Neural cell (in vitro differentiated cells): ENCODE data around the gene MARCHF7. TPM values are rescaled to one million over a fixed set of nuclear protein-coding genes. Genes with fewer than 3 reads are reported as not detected.

Source experiments
- H2AFZ ChIP-seq: fragments of 200-600, 300-800 bp; sonication (generic), shearing (Covaris generic); 2 replicates; pipeline ENCODE4 v1.6.0; 2014; ENCODE audit warnings: low read depth, mild to moderate bottlenecking, antibody characterized with exemption, low read length, moderate library complexity
- H3F3A ChIP-seq: fragments of 200-600 bp; shearing (Covaris generic); 2 replicates; pipeline ENCODE4 v1.6.1; 2016; ENCODE audit warnings: mild to moderate bottlenecking, moderate library complexity, mixed read lengths, antibody characterized with exemption, low read length; ENCODE audit not compliant: insufficient read depth, poor library complexity, severe bottlenecking
- H3K27ac ChIP-seq: fragments of 200-600, 300-800 bp; sonication (generic), shearing (Covaris generic); 2 replicates; pipeline ENCODE4 v1.5.1; 2014; ENCODE audit warnings: mild to moderate bottlenecking, low read length, moderate library complexity
- H3K27me3 ChIP-seq: fragments of 300-800, 200-600 bp; sonication (generic), shearing (Covaris generic); 2 replicates; pipeline ENCODE4 v1.6.0; 2014; ENCODE audit warnings: mild to moderate bottlenecking, low read depth, low read length, moderate library complexity; ENCODE audit not compliant: insufficient read depth
- H3K36me3 ChIP-seq: fragments of 300-800, 200-600 bp; sonication (generic), shearing (Covaris generic); 2 replicates; pipeline ENCODE4 v1.5.1; 2014; ENCODE audit warnings: mild to moderate bottlenecking, antibody characterized with exemption, low read length, moderate library complexity; ENCODE audit not compliant: insufficient read depth
- H3K4me2 ChIP-seq: fragments of 300-800, 200-600 bp; sonication (generic), shearing (Covaris generic); 2 replicates; pipeline ENCODE4 v1.6.0; 2014; ENCODE audit warnings: mild to moderate bottlenecking, low read length
- H3K4me3 ChIP-seq: fragments of 300-800, 200-600 bp; sonication (generic), shearing (Covaris generic); 2 replicates; pipeline ENCODE4 v1.5.1; 2014; ENCODE audit warnings: mild to moderate bottlenecking, low read length, moderate library complexity
- H3K79me2 ChIP-seq: fragments of 200-600 bp; shearing (Covaris generic); replicated peaks from 2 replicates; pipeline ENCODE4 v1.6.0; 2014; ENCODE audit warnings: mild to moderate bottlenecking, low read length, moderate library complexity; ENCODE audit not compliant: insufficient read depth
- H3K9ac ChIP-seq: fragments of 300-800, 200-600 bp; sonication (generic), shearing (Covaris generic); 2 replicates; pipeline ENCODE4 v1.6.1; 2016; ENCODE audit warnings: mild to moderate bottlenecking, low read length, mixed read lengths
- H3K9me2 ChIP-seq: fragments of 200-600 bp; shearing (Covaris generic); 2 replicates; pipeline ENCODE4 v1.6.1; 2016; ENCODE audit warnings: mild to moderate bottlenecking, low read length, mixed read lengths; ENCODE audit not compliant: insufficient read depth
- H3K9me3 ChIP-seq: fragments of 200-600, 300-800 bp; sonication (generic), shearing (Covaris generic); 2 replicates; pipeline ENCODE4 v1.6.1; 2016; ENCODE audit warnings: mild to moderate bottlenecking, mixed run types, low read length, moderate library complexity, mixed read lengths
- H4K20me1 ChIP-seq: fragments of 200-600 bp; shearing (Covaris generic); 2 replicates; pipeline ENCODE4 v1.6.1; 2016; ENCODE audit warnings: mild to moderate bottlenecking, mixed run types; ENCODE audit not compliant: insufficient read depth
- CTCF ChIP-seq: fragments of 450-650 bp; IDR thresholded peaks from 2 replicates; pipeline ENCODE4 v1.5.1; 2014; ENCODE audit warnings: antibody characterized with exemption, mild to moderate bottlenecking, moderate library complexity; ENCODE audit not compliant: poor library complexity, severe bottlenecking
- EP300 ChIP-seq: fragments of 450-650 bp; conservative IDR thresholded peaks from 2 replicates; pipeline ENCODE4 v1.6.1; 2014; ENCODE audit warnings: antibody characterized with exemption, mild to moderate bottlenecking, moderate library complexity; ENCODE audit not compliant: poor library complexity, severe bottlenecking
- EZH2 ChIP-seq: fragments of 200-600, 300-800 bp; shearing (Covaris generic), sonication (generic); IDR thresholded peaks from 2 replicates; pipeline ENCODE4 v1.6.1; 2014; ENCODE audit warnings: antibody characterized with exemption, low read length, borderline replicate concordance, mild to moderate bottlenecking; ENCODE audit not compliant: insufficient read depth, poor library complexity, severe bottlenecking
- MXI1 ChIP-seq: fragments of 450-650 bp; conservative IDR thresholded peaks from 2 replicates; pipeline ENCODE4 v1.6.1; 2014; ENCODE audit warnings: antibody characterized with exemption, mild to moderate bottlenecking; ENCODE audit not compliant: poor library complexity, severe bottlenecking
- POLR2AphosphoS5 ChIP-seq: IDR thresholded peaks from 2 replicates; pipeline ENCODE4 v1.6.1; 2012
- RAD21 ChIP-seq: fragments of 450-650 bp; conservative IDR thresholded peaks from 2 replicates; pipeline ENCODE4 v1.6.1; 2014; ENCODE audit warnings: antibody characterized with exemption, mild to moderate bottlenecking, moderate library complexity
- SMC3 ChIP-seq: fragments of 450-650 bp; conservative IDR thresholded peaks from 2 replicates; pipeline ENCODE4 v1.6.1; 2014; ENCODE audit warnings: antibody characterized with exemption, mild to moderate bottlenecking, moderate library complexity; ENCODE audit not compliant: poor library complexity
- TAF1 ChIP-seq: IDR thresholded peaks from 2 replicates; pipeline ENCODE4 v1.6.1; 2012; ENCODE audit warnings: low read depth
- polyA plus RNA-seq: library from polyadenylated mRNA; depleted of rRNA; stranded (reverse); fragments of >200 nt; gene quantifications from 2 replicates; pipeline ENCODE4 v1.2.3, GENCODE V29; 2014
- TF ChIP-seq, protein P1 (sequence below): IDR thresholded peaks from 2 replicates; pipeline ENCODE4 v1.6.1; 2012; ENCODE audit warnings: borderline replicate concordance

MARCHF7 gene
- polyA plus RNA-seq, 1 donor from 2014 or later = 193 TPM

DNA sequence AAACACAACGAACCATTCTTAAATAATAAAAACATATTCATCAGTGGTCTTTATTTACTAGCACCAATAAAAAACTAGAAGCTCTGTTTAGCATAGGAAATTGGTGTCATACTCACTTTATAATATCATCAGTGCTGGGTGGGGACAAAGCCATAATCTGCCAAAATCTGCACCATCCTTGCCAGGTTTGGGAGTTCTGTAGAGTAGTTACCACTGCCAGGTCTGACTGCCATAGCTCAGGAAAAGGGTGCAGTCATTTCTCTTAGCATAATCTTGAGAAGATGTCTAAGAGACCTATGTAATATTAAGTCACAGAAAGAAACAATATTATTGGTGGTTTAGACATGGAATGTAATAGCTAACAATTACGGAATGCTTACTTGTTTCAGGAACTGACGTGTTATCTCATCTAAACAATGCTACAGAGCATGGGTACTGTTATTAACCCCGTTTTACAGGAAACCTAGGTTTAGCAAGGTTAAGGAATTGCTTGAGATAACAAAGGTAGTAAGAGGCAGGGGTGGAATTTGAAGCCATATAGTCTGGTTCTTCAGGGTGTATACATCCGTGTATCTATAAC lies 1.6 kb upstream of the MARCHF7 start:
- Histone ChIP-seq H2AFZ (no peak overlapping the region), H3K27me3 (no peaks in the 10 kb centered on the region), H3K9me2 (no peaks in the 10 kb centered on the region), H3F3A (peaks cover 6% of the 10 kb centered on the region), H3K9me3 (no peaks in the 10 kb centered on the region), H3K4me2 (peak overlapping the region; percentile 63), H3K9ac (no peak overlapping the region), H3K27ac (no peak overlapping the region), H3K4me3 (peak overlapping the region; percentile 94), H4K20me1 (no peaks in the 10 kb centered on the region), H3K79me2 (peaks cover 31% of the 10 kb centered on the region), H3K36me3 (peaks cover 4% of the 10 kb centered on the region)
- TF ChIP-seq CTCF (no peak), SMC3 (no peak)

DNA sequence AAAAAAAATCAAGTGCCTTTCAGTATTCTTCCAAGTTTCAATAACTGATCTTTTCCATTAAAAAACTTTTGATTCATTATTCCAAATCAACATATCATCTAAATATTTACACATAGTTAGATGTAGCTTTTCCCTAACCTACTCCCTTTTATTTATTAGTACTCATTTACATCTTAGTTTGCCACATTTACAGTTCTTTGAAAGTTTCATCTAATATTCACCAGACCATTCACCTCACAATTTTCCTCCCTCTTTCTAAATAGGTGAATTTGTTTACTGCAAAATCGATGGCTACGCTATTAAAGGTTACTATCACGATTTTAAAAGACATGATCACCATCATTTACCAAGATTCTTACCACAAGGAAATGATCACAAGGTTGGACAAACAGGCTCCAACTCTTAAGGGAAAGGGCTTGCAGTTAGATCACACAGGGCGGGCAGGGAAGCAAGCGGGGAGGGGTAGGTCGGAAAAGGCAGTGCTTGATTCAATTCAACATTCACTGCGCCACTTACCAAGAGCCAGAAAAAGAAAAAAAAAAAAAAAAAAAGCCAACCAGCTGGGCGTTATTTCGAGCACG lies 654 bp upstream of the MARCHF7 start:
- H3K36me3 ChIP-seq = peaks cover 4% of the 10 kb centered on the region
- H3K4me2 ChIP-seq = peak overlapping the region; percentile 63
- H3K9me3 ChIP-seq = no peaks in the 10 kb centered on the region
- H3F3A ChIP-seq = peaks cover 6% of the 10 kb centered on the region
- H3K27me3 ChIP-seq = no peaks in the 10 kb centered on the region
- H3K9me2 ChIP-seq = no peaks in the 10 kb centered on the region
- peak overlapping the region; percentile 98 for H3K27ac ChIP-seq
- TF ChIP-seq CTCF (no peak), SMC3 (no peak), TAF1 (no peak), EP300 (no peak), EZH2 (no peak), MXI1 (no peak), RAD21 (no peak), POLR2AphosphoS5 (no peak)
- TF ChIP-seq, protein P1, sequence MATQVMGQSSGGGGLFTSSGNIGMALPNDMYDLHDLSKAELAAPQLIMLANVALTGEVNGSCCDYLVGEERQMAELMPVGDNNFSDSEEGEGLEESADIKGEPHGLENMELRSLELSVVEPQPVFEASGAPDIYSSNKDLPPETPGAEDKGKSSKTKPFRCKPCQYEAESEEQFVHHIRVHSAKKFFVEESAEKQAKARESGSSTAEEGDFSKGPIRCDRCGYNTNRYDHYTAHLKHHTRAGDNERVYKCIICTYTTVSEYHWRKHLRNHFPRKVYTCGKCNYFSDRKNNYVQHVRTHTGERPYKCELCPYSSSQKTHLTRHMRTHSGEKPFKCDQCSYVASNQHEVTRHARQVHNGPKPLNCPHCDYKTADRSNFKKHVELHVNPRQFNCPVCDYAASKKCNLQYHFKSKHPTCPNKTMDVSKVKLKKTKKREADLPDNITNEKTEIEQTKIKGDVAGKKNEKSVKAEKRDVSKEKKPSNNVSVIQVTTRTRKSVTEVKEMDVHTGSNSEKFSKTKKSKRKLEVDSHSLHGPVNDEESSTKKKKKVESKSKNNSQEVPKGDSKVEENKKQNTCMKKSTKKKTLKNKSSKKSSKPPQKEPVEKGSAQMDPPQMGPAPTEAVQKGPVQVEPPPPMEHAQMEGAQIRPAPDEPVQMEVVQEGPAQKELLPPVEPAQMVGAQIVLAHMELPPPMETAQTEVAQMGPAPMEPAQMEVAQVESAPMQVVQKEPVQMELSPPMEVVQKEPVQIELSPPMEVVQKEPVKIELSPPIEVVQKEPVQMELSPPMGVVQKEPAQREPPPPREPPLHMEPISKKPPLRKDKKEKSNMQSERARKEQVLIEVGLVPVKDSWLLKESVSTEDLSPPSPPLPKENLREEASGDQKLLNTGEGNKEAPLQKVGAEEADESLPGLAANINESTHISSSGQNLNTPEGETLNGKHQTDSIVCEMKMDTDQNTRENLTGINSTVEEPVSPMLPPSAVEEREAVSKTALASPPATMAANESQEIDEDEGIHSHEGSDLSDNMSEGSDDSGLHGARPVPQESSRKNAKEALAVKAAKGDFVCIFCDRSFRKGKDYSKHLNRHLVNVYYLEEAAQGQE = no peak
- H4K20me1 ChIP-seq = peaks cover 1% of the 10 kb centered on the region
- peak overlapping the region; percentile 79 for H2AFZ ChIP-seq
- peaks cover 41% of the 10 kb centered on the region for H3K79me2 ChIP-seq
- peak overlapping the region; percentile 94 for H3K4me3 ChIP-seq
- peak overlapping the region; percentile 99 for H3K9ac ChIP-seq
